ENCODE results near the gene PARP4.

DNA sequence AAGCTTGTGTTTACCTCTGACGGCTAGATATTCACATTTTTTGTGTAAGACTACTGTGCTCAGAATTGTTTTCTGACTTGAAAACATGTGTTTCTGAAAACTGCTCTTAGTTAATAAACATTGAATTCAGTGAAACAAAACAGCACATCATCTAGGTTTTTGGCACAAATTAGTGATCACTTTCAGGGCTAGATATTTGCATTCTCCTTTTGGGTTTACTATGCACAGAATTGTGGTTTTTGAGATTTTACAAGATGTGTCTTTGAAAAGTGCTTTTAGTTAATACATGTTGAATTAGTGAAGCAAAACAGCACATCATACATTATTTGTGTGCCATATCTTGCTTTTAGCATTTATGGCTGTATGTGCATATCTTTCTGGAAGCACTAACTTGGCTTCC is 8.2 kb upstream of the PARP4 start:
- TF ChIP-seq, protein P1, sequence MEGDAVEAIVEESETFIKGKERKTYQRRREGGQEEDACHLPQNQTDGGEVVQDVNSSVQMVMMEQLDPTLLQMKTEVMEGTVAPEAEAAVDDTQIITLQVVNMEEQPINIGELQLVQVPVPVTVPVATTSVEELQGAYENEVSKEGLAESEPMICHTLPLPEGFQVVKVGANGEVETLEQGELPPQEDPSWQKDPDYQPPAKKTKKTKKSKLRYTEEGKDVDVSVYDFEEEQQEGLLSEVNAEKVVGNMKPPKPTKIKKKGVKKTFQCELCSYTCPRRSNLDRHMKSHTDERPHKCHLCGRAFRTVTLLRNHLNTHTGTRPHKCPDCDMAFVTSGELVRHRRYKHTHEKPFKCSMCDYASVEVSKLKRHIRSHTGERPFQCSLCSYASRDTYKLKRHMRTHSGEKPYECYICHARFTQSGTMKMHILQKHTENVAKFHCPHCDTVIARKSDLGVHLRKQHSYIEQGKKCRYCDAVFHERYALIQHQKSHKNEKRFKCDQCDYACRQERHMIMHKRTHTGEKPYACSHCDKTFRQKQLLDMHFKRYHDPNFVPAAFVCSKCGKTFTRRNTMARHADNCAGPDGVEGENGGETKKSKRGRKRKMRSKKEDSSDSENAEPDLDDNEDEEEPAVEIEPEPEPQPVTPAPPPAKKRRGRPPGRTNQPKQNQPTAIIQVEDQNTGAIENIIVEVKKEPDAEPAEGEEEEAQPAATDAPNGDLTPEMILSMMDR (IDR thresholded peaks at IDR 0.05; ENCODE audit: poor library complexity, severe bottlenecking) = no peak
- TF ChIP-seq RAD21 (conservative IDR thresholded peaks at IDR 0.05) (no peak), EP300 (conservative IDR thresholded peaks at IDR 0.05; ENCODE audit: poor library complexity, severe bottlenecking) (no peak), SMC3 (conservative IDR thresholded peaks at IDR 0.05; ENCODE audit: poor library complexity) (no peak), POLR2AphosphoS5 (IDR thresholded peaks at IDR 0.05) (no peak), TAF1 (IDR thresholded peaks at IDR 0.05; ENCODE audit: low read depth) (no peak), EZH2 (IDR thresholded peaks at IDR 0.05; ENCODE audit: borderline replicate concordance, insufficient read depth, low read length, poor library complexity, severe bottlenecking) (no peak)
- TF ChIP-seq, protein P2, sequence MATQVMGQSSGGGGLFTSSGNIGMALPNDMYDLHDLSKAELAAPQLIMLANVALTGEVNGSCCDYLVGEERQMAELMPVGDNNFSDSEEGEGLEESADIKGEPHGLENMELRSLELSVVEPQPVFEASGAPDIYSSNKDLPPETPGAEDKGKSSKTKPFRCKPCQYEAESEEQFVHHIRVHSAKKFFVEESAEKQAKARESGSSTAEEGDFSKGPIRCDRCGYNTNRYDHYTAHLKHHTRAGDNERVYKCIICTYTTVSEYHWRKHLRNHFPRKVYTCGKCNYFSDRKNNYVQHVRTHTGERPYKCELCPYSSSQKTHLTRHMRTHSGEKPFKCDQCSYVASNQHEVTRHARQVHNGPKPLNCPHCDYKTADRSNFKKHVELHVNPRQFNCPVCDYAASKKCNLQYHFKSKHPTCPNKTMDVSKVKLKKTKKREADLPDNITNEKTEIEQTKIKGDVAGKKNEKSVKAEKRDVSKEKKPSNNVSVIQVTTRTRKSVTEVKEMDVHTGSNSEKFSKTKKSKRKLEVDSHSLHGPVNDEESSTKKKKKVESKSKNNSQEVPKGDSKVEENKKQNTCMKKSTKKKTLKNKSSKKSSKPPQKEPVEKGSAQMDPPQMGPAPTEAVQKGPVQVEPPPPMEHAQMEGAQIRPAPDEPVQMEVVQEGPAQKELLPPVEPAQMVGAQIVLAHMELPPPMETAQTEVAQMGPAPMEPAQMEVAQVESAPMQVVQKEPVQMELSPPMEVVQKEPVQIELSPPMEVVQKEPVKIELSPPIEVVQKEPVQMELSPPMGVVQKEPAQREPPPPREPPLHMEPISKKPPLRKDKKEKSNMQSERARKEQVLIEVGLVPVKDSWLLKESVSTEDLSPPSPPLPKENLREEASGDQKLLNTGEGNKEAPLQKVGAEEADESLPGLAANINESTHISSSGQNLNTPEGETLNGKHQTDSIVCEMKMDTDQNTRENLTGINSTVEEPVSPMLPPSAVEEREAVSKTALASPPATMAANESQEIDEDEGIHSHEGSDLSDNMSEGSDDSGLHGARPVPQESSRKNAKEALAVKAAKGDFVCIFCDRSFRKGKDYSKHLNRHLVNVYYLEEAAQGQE (IDR thresholded peaks at IDR 0.05; ENCODE audit: borderline replicate concordance) = no peak

All from neural cell (in vitro differentiated cells).